Lung microvascular endothelial cell (primary cell): ENCODE measurements around the gene DIPK1B. TPM values are rescaled to one million over a fixed set of nuclear protein-coding genes. Genes with fewer than 3 reads are reported as not detected.

Experiments used
- DNase-seq, 2 donors: peaks; one replicate each; pipeline versions ENCODE4 v3.0.0 to v3.0.0-alpha.2; 2010; ENCODE audit warnings: low read depth in 2 of 2
- total RNA-seq: library from RNA; depleted of rRNA; stranded (reverse); fragments of >200 nt; gene quantifications from 2 replicates; pipeline ENCODE4 v1.2.1, GENCODE V29; 2014

Gene DIPK1B
- total RNA-seq, 1 donor from 2014 or later: 64.7 TPM

GRCh38 chr9:136766410-136767120, 54.2 kb downstream of the DIPK1B start:
- DNase-seq: peak in 1 of 2 donors; percentile 68

GRCh38 chr9:136769710-136770191, 57.4 kb downstream of the DIPK1B start:
- peak; percentile 27 to 52 for DNase-seq

GRCh38 chr9:136771907-136772415, 59.6 kb downstream of the DIPK1B start:
- no peak for DNase-seq

GRCh38 chr9:136773386-136774044, 61.1 kb downstream of the DIPK1B start:
- DNase-seq: peak; percentile 30 to 62

Other genes with a start within 250 kb of the DIPK1B start
- gene SEC16A, start 229.5 kb upstream of the DIPK1B start, total RNA-seq: 12.4 and 14.3 TPM in 2 replicates
- 75.2 and 76.9 TPM in 2 replicates for gene NOTCH1, start 166.5 kb upstream of the DIPK1B start, total RNA-seq
- 330 and 384 TPM in 2 replicates for gene EGFL7, start 49.7 kb upstream of the DIPK1B start, total RNA-seq
- gene AGPAT2, start 25.1 kb upstream of the DIPK1B start, total RNA-seq: 18.8 and 41.0 TPM in 2 replicates
- gene LCN10, start 30.4 kb downstream of the DIPK1B start, total RNA-seq: not detected in 2 replicates
- not detected in 2 replicates for gene LCN6, start 36.0 kb downstream of the DIPK1B start, total RNA-seq
- gene LCN8, start 45.7 kb downstream of the DIPK1B start, total RNA-seq: not detected in 2 replicates
- gene LCN15, start 51.9 kb downstream of the DIPK1B start, total RNA-seq: 0.22 TPM in 1 of 2 replicates, not detected in the other
- gene TMEM141, start 78.8 kb downstream of the DIPK1B start, total RNA-seq: 65.4 and 66.7 TPM in 2 replicates
- gene CCDC183, start 83.8 kb downstream of the DIPK1B start, total RNA-seq: 0.22 and 1.4 TPM in 2 replicates
- gene RABL6, start 95.4 kb downstream of the DIPK1B start, total RNA-seq: 43.8 and 47.7 TPM in 2 replicates
- gene AJM1, start 129.9 kb downstream of the DIPK1B start, total RNA-seq: 0.44 and 1.4 TPM in 2 replicates
- gene PHPT1, start 136.8 kb downstream of the DIPK1B start, total RNA-seq: 242 and 316 TPM in 2 replicates
- 0.65 and 2.0 TPM in 2 replicates for gene MAMDC4, start 139.8 kb downstream of the DIPK1B start, total RNA-seq
- gene EDF1, start 153.7 kb downstream of the DIPK1B start, total RNA-seq: 254 and 382 TPM in 2 replicates
- 10.9 and 14.7 TPM in 2 replicates for gene TRAF2, start 173.9 kb downstream of the DIPK1B start, total RNA-seq
- 115 and 192 TPM in 2 replicates for gene FBXW5, start 232.2 kb downstream of the DIPK1B start, total RNA-seq
- gene C8G, start 232.7 kb downstream of the DIPK1B start, total RNA-seq: 0.60 and 0.65 TPM in 2 replicates
- gene LCN12, start 239.7 kb downstream of the DIPK1B start, total RNA-seq: not detected in 2 replicates